Measurements from ENCODE around the gene HSPB1. TPM values are rescaled to one million over a fixed set of nuclear protein-coding genes. Genes with fewer than 3 reads are reported as not detected.

HSPB1 gene
- total RNA-seq, 4 donors from 2014 or later: 59.0 to 139 (median 88.3) TPM

- DNase-seq: no peak
- Histone ChIP-seq H3K27me3 (no peaks in the 10 kb centered on the region), H3K27ac (no peak overlapping the region), H3K9me3 (no peaks in the 10 kb centered on the region), H3K4me3 (no peak overlapping the region), H3K36me3 (no peaks in the 10 kb centered on the region), H3K4me1 (no peaks in the 10 kb centered on the region)
- TF ChIP-seq POLR2A (IDR thresholded peaks at IDR 0.05): no peak
- TF ChIP-seq, protein P1, sequence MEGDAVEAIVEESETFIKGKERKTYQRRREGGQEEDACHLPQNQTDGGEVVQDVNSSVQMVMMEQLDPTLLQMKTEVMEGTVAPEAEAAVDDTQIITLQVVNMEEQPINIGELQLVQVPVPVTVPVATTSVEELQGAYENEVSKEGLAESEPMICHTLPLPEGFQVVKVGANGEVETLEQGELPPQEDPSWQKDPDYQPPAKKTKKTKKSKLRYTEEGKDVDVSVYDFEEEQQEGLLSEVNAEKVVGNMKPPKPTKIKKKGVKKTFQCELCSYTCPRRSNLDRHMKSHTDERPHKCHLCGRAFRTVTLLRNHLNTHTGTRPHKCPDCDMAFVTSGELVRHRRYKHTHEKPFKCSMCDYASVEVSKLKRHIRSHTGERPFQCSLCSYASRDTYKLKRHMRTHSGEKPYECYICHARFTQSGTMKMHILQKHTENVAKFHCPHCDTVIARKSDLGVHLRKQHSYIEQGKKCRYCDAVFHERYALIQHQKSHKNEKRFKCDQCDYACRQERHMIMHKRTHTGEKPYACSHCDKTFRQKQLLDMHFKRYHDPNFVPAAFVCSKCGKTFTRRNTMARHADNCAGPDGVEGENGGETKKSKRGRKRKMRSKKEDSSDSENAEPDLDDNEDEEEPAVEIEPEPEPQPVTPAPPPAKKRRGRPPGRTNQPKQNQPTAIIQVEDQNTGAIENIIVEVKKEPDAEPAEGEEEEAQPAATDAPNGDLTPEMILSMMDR (IDR thresholded peaks at IDR 0.05): no peak
Measured at GRCh38 chr7:76273503-76273902, 29.0 kb upstream of the HSPB1 start.

- no peak overlapping the region for H3K27ac ChIP-seq
- no peak for DNase-seq
- no peaks in the 10 kb centered on the region for H3K9me3 ChIP-seq
- H3K36me3 ChIP-seq: no peaks in the 10 kb centered on the region
- H3K4me1 ChIP-seq: peaks cover 0 to 20% (median 9%) of the 10 kb centered on the region in 4 donors
- H3K4me3 ChIP-seq: no peak overlapping the region
- H3K27me3 ChIP-seq: peaks cover 0 to 19% of the 10 kb centered on the region in 2 donors
- TF ChIP-seq, protein P1 (IDR thresholded peaks at IDR 0.05): no peak
Measured at GRCh38 chr7:76278540-76278939, 23.9 kb upstream of the HSPB1 start.

DNA sequence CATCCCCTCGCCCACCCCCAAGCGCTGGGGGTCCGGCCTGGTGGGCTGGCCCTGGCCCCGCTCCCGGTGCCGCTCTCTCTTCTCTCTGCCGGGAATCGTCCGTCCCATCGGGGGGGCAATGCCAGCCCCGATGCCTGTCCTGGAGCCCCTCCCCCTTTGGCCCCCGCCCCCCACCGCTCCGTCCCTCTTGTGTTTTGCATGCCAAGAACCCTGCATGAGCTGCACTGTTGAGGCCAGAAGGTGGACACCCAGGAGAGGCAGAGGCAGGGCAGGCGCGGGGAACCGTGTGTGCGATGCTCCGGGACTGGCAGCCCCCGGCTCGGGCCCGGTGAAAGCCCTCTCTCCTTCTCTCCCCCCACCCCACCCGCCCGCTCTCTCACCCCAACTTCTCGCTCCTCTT lies 22.1 kb upstream of the HSPB1 start:
- Histone ChIP-seq H3K27me3 (peaks cover 0 to 19% of the 10 kb centered on the region in 2 donors), H3K4me3 (no peak overlapping the region), H3K27ac (no peak overlapping the region), H3K36me3 (no peaks in the 10 kb centered on the region), H3K4me1 (peaks cover 0 to 21% (median 9%) of the 10 kb centered on the region in 4 donors), H3K9me3 (no peaks in the 10 kb centered on the region)
- no peak for DNase-seq
- no peak for TF ChIP-seq POLR2A (IDR thresholded peaks at IDR 0.05)
- TF ChIP-seq, protein P1 (IDR thresholded peaks at IDR 0.05): no peak

GRCh38 chr7:76281006-76281705 lies 21.3 kb upstream of the HSPB1 start:
- Histone ChIP-seq H3K36me3 (no peaks in the 10 kb centered on the region), H3K4me3 (peak overlapping the region in 3 of 4 donors; percentile 47 to 59 (median 52)), H3K9me3 (no peaks in the 10 kb centered on the region), H3K4me1 (peaks cover 0 to 21% (median 9%) of the 10 kb centered on the region in 4 donors), H3K27me3 (peaks cover 0 to 19% of the 10 kb centered on the region in 2 donors), H3K27ac (no peak overlapping the region)
- TF ChIP-seq, protein P1 (IDR thresholded peaks at IDR 0.05): no peak
- TF ChIP-seq POLR2A (IDR thresholded peaks at IDR 0.05): no peak
- no peak for DNase-seq

DNA sequence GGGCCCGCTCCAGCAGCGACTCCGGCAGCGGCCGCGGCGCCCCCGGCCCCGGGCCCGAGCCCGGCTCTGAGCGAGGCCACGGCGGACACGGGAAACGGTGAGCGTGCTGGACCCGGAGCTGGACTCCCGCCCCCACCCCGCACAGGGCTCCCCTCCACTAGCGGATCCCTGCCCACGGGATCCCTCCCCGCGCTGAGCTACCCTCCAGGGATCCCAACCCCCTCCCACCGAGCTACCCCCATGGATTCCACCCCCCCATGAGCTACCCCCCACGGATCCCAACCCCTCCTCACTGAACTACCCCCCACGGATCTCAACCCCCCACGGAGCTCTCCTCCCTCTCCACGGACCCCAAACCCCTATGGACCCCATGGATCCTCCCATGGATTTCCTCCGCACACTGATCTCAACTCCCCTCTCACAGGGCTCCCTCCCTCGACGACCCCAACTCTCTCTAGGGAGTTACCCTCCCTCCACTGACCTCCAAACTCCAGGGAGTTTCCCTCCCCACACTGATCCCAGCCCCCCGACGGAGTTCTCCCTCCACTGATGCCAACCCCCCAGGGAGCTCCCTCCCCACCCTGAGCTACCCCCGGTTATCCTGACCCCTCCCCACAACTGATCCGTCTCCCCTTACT lies 20.6 kb upstream of the HSPB1 start:
- Histone ChIP-seq H3K4me3 (peak overlapping the region in 3 of 4 donors; percentile 47 to 59 (median 52)), H3K9me3 (no peaks in the 10 kb centered on the region), H3K27ac (no peak overlapping the region), H3K4me1 (peaks cover 0 to 21% (median 9%) of the 10 kb centered on the region in 4 donors), H3K27me3 (peaks cover 0 to 19% of the 10 kb centered on the region in 2 donors), H3K36me3 (no peaks in the 10 kb centered on the region)
- DNase-seq: no peak
- no peak for TF ChIP-seq POLR2A (IDR thresholded peaks at IDR 0.05)
- TF ChIP-seq, protein P1 (IDR thresholded peaks at IDR 0.05): no peak
